Measurements from ENCODE around the gene ITGB1. TPM values are rescaled to one million over a fixed set of nuclear protein-coding genes. Genes with fewer than 3 reads are reported as not detected.
"Not testable (repeated sequence)": the region's sequence is repeated elsewhere in the genome, so short reads cannot be mapped to it uniquely, and the experiment has no call there.

The ITGB1 gene
- polyA plus RNA-seq, 12 donors = 358 to 535 (median 476) TPM; not detected in 1

- DNase-seq = no peak
These were observed 25.2 kb upstream of the ITGB1 start for GRCh38 chr10:32982911-32983909.

- DNase-seq = no peak
These were observed 24.3 kb upstream of the ITGB1 start for GRCh38 chr10:32982293-32982709.

- DNase-seq = no peak
These were observed 23.7 kb upstream of the ITGB1 start for GRCh38 chr10:32981760-32982159.

GRCh38 chr10:32980558-32981468 is 22.8 kb upstream of the ITGB1 start:
- DNase-seq = peak; percentile 81

GRCh38 chr10:32980242-32980557 is 22.2 kb upstream of the ITGB1 start:
- no peak for DNase-seq

- DNase-seq = not testable (repeated sequence)
These were observed 21.7 kb upstream of the ITGB1 start for GRCh38 chr10:32979719-32980118.

- DNase-seq = no peak
These were observed 21.0 kb upstream of the ITGB1 start for GRCh38 chr10:32979041-32979440.

- not testable (repeated sequence) for DNase-seq
These were observed 20.1 kb upstream of the ITGB1 start for GRCh38 chr10:32977846-32978809.

- DNase-seq = no peak
These were observed 18.3 kb upstream of the ITGB1 start for GRCh38 chr10:32976338-32976737.

- DNase-seq = no peak
These were observed 14.9 kb upstream of the ITGB1 start for GRCh38 chr10:32972929-32973328.

- DNase-seq = no peak
These were observed 14.4 kb upstream of the ITGB1 start for GRCh38 chr10:32972460-32972859.

- DNase-seq = no peak
These were observed 13.6 kb upstream of the ITGB1 start for GRCh38 chr10:32971536-32972091.

- DNase-seq = no peak
These were observed 12.9 kb upstream of the ITGB1 start for GRCh38 chr10:32970910-32971309.

GRCh38 chr10:32964270-32964669 is 6.2 kb upstream of the ITGB1 start:
- DNase-seq = no peak

GRCh38 chr10:32963096-32963495 is 5.1 kb upstream of the ITGB1 start:
- DNase-seq = no peak

GRCh38 chr10:32962521-32962920 is 4.5 kb upstream of the ITGB1 start:
- DNase-seq = no peak

GRCh38 chr10:32961895-32962369 is 3.9 kb upstream of the ITGB1 start:
- no peak for DNase-seq

- DNase-seq = no peak
These were observed 3.4 kb upstream of the ITGB1 start for GRCh38 chr10:32961343-32961894.

- no peak for DNase-seq
These were observed 2.0 kb upstream of the ITGB1 start for GRCh38 chr10:32960022-32960421.
